Upper lobe of left lung (tissue), 4 donors: Measurements from ENCODE around the gene LRP1B.

Source experiments
- POLR2A ChIP-seq, 4 donors: fragments of 450-650 bp; IDR thresholded peaks; one replicate each; pipeline ENCODE4 v1.5.1; 2016 to 2017; ENCODE audit warnings: antibody characterized with exemption in 4 of 4, mild to moderate bottlenecking in 2 of 4
- POLR2AphosphoS5 ChIP-seq, 2 donors: sonication (generic); formaldehyde crosslinking; IDR thresholded peaks; one replicate each; pipeline ENCODE4 v1.5.1; 2017; ENCODE audit warnings: antibody characterized with exemption in 2 of 2

DNA sequence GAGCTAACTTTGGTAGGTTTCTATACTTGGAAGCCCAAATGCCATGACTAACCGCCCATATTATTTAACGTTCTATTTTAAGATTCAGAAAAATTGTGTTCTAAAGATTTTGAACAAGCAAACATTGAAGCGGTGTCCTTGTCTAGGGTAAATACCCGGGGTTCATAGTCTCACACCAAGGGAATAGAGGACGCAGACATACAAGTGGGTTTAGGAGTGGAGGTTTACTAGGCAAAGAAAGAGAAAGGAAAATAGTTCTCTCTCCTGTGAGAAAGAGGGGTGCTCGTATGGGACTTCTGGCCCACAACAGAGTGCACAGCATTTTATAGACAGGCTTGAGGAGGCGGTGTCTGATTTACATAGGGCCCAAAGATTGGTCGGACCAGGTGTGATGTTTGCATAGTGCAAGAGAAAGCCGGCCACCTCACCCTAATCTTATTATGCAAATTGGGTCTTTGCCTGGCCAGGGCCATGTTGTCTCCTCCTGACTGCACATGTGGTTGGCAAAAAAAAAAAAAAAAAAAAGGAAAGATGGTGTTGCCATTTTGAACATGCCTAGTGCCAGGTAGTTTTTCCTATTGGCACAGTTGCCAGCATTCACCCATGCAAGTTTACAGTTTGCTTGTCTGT, 1062.6 kb downstream of the LRP1B start:
- TF ChIP-seq POLR2AphosphoS5 (IDR thresholded peaks at IDR 0.05) (no peak), POLR2A (IDR thresholded peaks at IDR 0.05) (no peak)
